ENCODE results near the gene NCCRP1.

NCCRP1 gene

DNA sequence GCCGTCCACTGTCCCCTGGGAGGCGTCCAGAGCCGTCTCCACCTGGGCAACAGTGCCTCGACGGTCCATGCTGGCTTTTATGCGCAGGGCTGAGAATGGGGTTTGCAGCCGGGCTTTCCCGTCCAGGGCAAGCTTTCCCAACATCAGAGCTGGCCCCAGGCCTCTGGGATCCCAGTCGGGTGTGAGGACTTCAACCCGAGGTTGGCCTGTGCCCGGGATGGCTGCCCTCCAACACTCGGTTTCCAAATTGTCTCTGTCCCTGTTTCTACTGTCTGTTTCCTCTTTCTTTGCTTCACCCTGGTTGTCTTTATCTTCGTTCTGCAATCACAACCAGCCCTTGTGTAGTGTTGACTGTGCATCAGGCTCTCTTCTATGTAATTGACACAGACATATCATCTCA lies 52.0 kb downstream of the NCCRP1 start, which contains the start of gene IFNL4:
IFNL4 (minus strand) TSS at position 51 of the 400 bp plus-strand sequence.
- DNase-seq: no peak

- DNase-seq: no peak
Measured at GRCh38 chr19:39251081-39251480, 54.3 kb downstream of the NCCRP1 start.
